Activated CD4-positive, alpha-beta T cell treated with anti-CD3 and anti-CD28 coated beads, Interleukin-2, amount 50 U/mL, for 4 hours (primary cell): Measurements from ENCODE around the gene ARHGAP25.

Source experiments
- DNase-seq, 2 experiments: peaks; one replicate each; pipeline ENCODE4 v3.0.0-alpha.2; 2020

Gene ARHGAP25

GRCh38 chr2:68720665-68721064 is 13.9 kb upstream of the ARHGAP25 start:
- DNase-seq: no peak

GRCh38 chr2:68721482-68722101 is 13.0 kb upstream of the ARHGAP25 start:
- DNase-seq: no peak

GRCh38 chr2:68722712-68723111 is 11.9 kb upstream of the ARHGAP25 start:
- no peak for DNase-seq

- no peak for DNase-seq
These were observed 11.4 kb upstream of the ARHGAP25 start for GRCh38 chr2:68723181-68723580.

- no peak for DNase-seq
These were observed 8.5 kb upstream of the ARHGAP25 start for GRCh38 chr2:68726100-68726499.

- DNase-seq: peak; percentile 74 to 82
These were observed 7.8 kb upstream of the ARHGAP25 start for GRCh38 chr2:68726608-68727367.

- no peak for DNase-seq
These were observed 6.8 kb upstream of the ARHGAP25 start for GRCh38 chr2:68727683-68728375.

GRCh38 chr2:68730828-68731227 is 3.8 kb upstream of the ARHGAP25 start:
- no peak for DNase-seq

GRCh38 chr2:68732036-68732932 is 2.3 kb upstream of the ARHGAP25 start:
- no peak for DNase-seq

GRCh38 chr2:68733365-68733764 is 1.2 kb upstream of the ARHGAP25 start:
- no peak for DNase-seq

- no peak for DNase-seq
These were observed 435 bp upstream of the ARHGAP25 start for GRCh38 chr2:68734176-68734575.

- DNase-seq: no peak
These were observed 1.5 kb downstream of the ARHGAP25 start for GRCh38 chr2:68736086-68736485.

GRCh38 chr2:68737711-68738110 is 3.1 kb downstream of the ARHGAP25 start:
- peak in 1 of 2 experiments; percentile 37 for DNase-seq

GRCh38 chr2:68738906-68739594 is 4.4 kb downstream of the ARHGAP25 start:
- no peak for DNase-seq

GRCh38 chr2:68739595-68740399 is 5.2 kb downstream of the ARHGAP25 start:
- DNase-seq: no peak

- DNase-seq: no peak
These were observed 5.8 kb downstream of the ARHGAP25 start for GRCh38 chr2:68740400-68740914.

GRCh38 chr2:68741238-68741637 is 6.6 kb downstream of the ARHGAP25 start:
- no peak for DNase-seq

- DNase-seq: no peak
These were observed 7.2 kb downstream of the ARHGAP25 start for GRCh38 chr2:68741805-68742306.

GRCh38 chr2:68742626-68743415 is 8.2 kb downstream of the ARHGAP25 start:
- DNase-seq: no peak

GRCh38 chr2:68743531-68743930 is 8.9 kb downstream of the ARHGAP25 start:
- no peak for DNase-seq
